NB4 (cell line): ENCODE results near the gene TM9SF3.

Source experiments
- MAX ChIP-seq: IDR thresholded peaks from 2 replicates; pipeline ENCODE4 v1.6.1; 2011; ENCODE audit warnings: low read depth, low read length
- MYC ChIP-seq: IDR thresholded peaks from 2 replicates; pipeline ENCODE4 v1.6.1; 2011; ENCODE audit warnings: low read depth, low read length
- POLR2A ChIP-seq: IDR thresholded peaks from 2 replicates; pipeline ENCODE4 v1.6.1; 2011; ENCODE audit warnings: mild to moderate bottlenecking; ENCODE audit not compliant: insufficient read length; ENCODE audit errors: extremely low read depth
- TF ChIP-seq, protein P1 (sequence below): IDR thresholded peaks from one replicate; pipeline ENCODE4 v1.5.1; 2012; ENCODE audit warnings: low read depth, low read length

DNA sequence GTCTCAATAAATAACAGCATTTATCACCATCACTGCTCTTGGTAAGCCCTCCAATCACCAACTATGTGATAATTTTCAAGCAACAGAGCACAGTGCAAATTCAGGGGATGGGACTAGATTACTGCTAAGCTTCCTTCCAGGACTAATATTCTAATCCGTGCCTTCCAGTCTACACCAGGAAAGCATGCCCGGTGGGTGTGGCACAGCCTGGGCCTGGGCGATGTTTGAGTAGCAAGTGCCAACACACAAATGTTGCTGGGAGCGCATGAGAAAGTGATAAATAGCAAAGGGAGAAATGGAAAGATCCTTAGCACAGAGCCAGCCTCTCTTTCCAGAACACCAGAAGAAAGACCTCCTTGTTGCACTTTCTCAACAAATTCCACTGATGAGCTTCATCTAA is 13.5 kb upstream of the TM9SF3 start:
- TF ChIP-seq, protein P1, sequence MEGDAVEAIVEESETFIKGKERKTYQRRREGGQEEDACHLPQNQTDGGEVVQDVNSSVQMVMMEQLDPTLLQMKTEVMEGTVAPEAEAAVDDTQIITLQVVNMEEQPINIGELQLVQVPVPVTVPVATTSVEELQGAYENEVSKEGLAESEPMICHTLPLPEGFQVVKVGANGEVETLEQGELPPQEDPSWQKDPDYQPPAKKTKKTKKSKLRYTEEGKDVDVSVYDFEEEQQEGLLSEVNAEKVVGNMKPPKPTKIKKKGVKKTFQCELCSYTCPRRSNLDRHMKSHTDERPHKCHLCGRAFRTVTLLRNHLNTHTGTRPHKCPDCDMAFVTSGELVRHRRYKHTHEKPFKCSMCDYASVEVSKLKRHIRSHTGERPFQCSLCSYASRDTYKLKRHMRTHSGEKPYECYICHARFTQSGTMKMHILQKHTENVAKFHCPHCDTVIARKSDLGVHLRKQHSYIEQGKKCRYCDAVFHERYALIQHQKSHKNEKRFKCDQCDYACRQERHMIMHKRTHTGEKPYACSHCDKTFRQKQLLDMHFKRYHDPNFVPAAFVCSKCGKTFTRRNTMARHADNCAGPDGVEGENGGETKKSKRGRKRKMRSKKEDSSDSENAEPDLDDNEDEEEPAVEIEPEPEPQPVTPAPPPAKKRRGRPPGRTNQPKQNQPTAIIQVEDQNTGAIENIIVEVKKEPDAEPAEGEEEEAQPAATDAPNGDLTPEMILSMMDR, result no peak
- TF ChIP-seq MYC (no peak), POLR2A (no peak), MAX (no peak)
